A549 (cell line): ENCODE data around the gene CARMIL1.

Experiments used
- CTCF ChIP-seq: fragments of >200 bp; sonication (Bioruptor Twin); formaldehyde crosslinking; IDR thresholded peaks from 3 replicates; pipeline ENCODE4 v1.5.1; 2016
- EP300 ChIP-seq, 2 experiments: fragments of >200 bp; sonication (Bioruptor Twin); formaldehyde crosslinking; IDR thresholded peaks; 2 replicates in 1 of 2; 3 replicates in 1 of 2; pipeline ENCODE4 v1.6.1; 2016 to 2017
- MAFK ChIP-seq: fragments of 450-650 bp; IDR thresholded peaks from 2 replicates; pipeline ENCODE4 v1.6.1; 2014; ENCODE audit not compliant: partially characterized antibody
- RAD21 ChIP-seq, 2 experiments: fragments of >200 bp in 1 of 2; sonication (Bioruptor Twin) in 1 of 2; formaldehyde crosslinking in 1 of 2; IDR thresholded peaks in 1 of 2; conservative IDR thresholded peaks in 1 of 2; 2 replicates in 1 of 2; 3 replicates in 1 of 2; pipeline ENCODE4 v1.6.1; 2012 to 2018; ENCODE audit warnings: inconsistent platforms in 1 of 2
- RCOR1 ChIP-seq: fragments of 150-350 bp; IDR thresholded peaks from 2 replicates; pipeline ENCODE4 v1.6.1; 2014; ENCODE audit warnings: antibody characterized with exemption, low read length, low read depth
- SMC3 ChIP-seq: fragments of >200 bp; sonication (Bioruptor Twin); formaldehyde crosslinking; IDR thresholded peaks from 3 replicates; pipeline ENCODE4 v1.6.1; 2018; ENCODE audit warnings: inconsistent platforms
- TP53 ChIP-seq: fragments of 250-450 bp; sonication (Bioruptor Pico); IDR thresholded peaks from 2 replicates; pipeline ENCODE4 v1.5.0; 2021; ENCODE audit warnings: mild to moderate bottlenecking, moderate library complexity

GRCh38 chr6:25524542-25524941 lies 245.4 kb downstream of the CARMIL1 start:
- TF ChIP-seq SMC3 (no peak), RAD21 (conservative IDR thresholded peaks at IDR 0.05 in 1 of 2, IDR thresholded peaks at IDR 0.05 in 1 of 2) (no peak), CTCF (no peak), RCOR1 (no peak), MAFK (no peak), TP53 (CRISPR knock-in tag) (no peak), EP300 (IDR thresholded peaks at IDR 0.05) (no peak)
